Testis (tissue), 2 donors: ENCODE results near the gene DHDH.

Source experiments
- POLR2A ChIP-seq: fragments of 450-650 bp; IDR thresholded peaks from one replicate; pipeline ENCODE4 v1.6.1; 2017; ENCODE audit warnings: antibody characterized with exemption, mild to moderate bottlenecking, moderate library complexity
- TF ChIP-seq, protein P1 (sequence below), 3 experiments: fragments of 450-650 bp in 2 of 3; fragments of 200-600 bp in 1 of 3; sonication (generic) in 1 of 3; IDR thresholded peaks; one replicate each; pipeline ENCODE4 v1.5.1; 2016 to 2019; ENCODE audit warnings: antibody characterized with exemption in 3 of 3, mild to moderate bottlenecking in 2 of 3, moderate library complexity in 1 of 3

DNA sequence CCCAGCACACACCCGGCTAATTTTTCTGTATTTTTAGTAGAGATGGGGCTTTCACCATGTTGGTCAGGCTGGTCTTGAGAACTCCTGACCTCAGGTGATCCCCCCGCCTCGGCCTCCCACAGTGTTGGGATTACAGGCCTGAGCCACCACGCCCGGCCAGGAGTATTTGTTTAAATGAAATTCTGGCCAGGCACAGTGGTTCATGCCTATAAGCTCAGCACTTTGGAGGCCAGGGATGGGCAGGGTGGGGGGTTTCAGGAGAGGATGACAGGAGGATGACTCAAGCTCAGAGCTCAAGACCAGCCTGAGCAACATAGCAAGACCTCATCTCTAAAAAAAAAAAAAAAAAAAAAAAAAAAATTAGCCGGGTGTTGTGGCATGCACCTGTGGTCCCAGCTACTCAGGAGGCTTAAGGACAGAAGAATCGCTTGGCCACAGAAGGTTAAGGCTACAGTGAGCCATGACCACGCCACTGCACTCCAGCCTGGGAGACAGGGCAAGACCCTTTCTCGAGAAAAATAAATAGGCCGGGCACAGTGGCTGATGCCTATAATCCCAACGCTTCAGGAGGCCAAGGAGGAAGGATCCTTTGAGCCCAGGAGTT, 8.2 kb upstream of the DHDH start:
- TF ChIP-seq POLR2A: no peak
- TF ChIP-seq, protein P1, sequence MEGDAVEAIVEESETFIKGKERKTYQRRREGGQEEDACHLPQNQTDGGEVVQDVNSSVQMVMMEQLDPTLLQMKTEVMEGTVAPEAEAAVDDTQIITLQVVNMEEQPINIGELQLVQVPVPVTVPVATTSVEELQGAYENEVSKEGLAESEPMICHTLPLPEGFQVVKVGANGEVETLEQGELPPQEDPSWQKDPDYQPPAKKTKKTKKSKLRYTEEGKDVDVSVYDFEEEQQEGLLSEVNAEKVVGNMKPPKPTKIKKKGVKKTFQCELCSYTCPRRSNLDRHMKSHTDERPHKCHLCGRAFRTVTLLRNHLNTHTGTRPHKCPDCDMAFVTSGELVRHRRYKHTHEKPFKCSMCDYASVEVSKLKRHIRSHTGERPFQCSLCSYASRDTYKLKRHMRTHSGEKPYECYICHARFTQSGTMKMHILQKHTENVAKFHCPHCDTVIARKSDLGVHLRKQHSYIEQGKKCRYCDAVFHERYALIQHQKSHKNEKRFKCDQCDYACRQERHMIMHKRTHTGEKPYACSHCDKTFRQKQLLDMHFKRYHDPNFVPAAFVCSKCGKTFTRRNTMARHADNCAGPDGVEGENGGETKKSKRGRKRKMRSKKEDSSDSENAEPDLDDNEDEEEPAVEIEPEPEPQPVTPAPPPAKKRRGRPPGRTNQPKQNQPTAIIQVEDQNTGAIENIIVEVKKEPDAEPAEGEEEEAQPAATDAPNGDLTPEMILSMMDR (IDR thresholded peaks at IDR 0.05): no peak
